ENCODE measurements around the gene SLC9A7. TPM values are rescaled to one million over a fixed set of nuclear protein-coding genes. Genes with fewer than 3 reads are reported as not detected.

Gene SLC9A7
- total and polyA plus RNA-seq, 8 donors: 0.29 to 25.6 (median 9.1) TPM

DNA sequence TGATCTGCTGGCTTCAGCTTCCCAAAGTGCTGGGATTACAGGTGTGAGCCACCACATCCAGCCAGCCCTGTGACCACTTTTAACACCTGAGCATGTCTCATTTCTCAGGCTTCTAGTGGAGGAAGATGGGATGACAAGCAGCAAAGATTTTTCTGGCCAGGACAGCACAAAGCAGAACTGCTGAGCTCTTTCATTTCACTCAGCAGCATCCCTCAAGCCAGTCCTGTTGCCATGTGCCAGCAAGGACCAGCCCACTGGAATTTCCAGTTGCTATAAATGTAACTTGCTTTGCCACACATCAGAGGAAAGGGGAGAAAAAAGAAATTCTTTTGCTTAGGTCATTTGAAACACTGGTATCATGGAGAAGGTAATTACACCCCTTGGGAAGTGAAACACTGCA lies 75.9 kb downstream of the SLC9A7 start:
- no peak overlapping the region for H3K27ac ChIP-seq
- no peaks in the 10 kb centered on the region for H3K4me1 ChIP-seq
- DNase-seq: no peak
- no peaks in the 10 kb centered on the region for H3K36me3 ChIP-seq
- intact Hi-C loops (cut with DNase I; ENCODE audit: low total_unique reads): no loop called here
- no peaks in the 10 kb centered on the region for H3K9me3 ChIP-seq
- H3K27me3 ChIP-seq: peaks cover 0 to 4% (median 0%) of the 10 kb centered on the region in 3 donors
- TF ChIP-seq POLR2A (IDR thresholded peaks at IDR 0.05): no peak
- TF ChIP-seq EP300 (IDR thresholded peaks at IDR 0.05): no peak
- TF ChIP-seq POLR2AphosphoS5 (IDR thresholded peaks at IDR 0.05): no peak
- TF ChIP-seq, protein P1, sequence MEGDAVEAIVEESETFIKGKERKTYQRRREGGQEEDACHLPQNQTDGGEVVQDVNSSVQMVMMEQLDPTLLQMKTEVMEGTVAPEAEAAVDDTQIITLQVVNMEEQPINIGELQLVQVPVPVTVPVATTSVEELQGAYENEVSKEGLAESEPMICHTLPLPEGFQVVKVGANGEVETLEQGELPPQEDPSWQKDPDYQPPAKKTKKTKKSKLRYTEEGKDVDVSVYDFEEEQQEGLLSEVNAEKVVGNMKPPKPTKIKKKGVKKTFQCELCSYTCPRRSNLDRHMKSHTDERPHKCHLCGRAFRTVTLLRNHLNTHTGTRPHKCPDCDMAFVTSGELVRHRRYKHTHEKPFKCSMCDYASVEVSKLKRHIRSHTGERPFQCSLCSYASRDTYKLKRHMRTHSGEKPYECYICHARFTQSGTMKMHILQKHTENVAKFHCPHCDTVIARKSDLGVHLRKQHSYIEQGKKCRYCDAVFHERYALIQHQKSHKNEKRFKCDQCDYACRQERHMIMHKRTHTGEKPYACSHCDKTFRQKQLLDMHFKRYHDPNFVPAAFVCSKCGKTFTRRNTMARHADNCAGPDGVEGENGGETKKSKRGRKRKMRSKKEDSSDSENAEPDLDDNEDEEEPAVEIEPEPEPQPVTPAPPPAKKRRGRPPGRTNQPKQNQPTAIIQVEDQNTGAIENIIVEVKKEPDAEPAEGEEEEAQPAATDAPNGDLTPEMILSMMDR (IDR thresholded peaks at IDR 0.05): no peak
- no peak overlapping the region for H3K4me3 ChIP-seq

DNA sequence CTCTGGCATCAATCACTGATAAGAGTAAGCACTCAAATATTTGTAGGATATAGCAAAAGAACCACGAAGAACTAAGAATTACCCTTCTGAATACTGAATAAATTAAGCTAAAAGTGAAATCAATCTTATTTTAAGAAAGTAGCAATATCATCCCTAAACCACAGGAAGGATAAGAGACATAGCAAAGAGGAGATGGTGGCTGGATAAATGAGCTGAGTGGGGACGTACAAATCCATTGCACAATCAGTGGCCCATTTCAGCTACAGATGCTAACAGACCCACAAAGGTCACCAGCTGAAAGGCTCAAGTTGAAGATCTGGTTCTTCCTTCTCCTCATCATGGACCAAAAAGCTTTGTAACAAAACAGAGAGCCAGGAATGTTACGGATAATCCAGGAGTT lies 77.1 kb downstream of the SLC9A7 start:
- Histone ChIP-seq H3K36me3 (no peaks in the 10 kb centered on the region), H3K27me3 (peaks cover 0 to 4% (median 0%) of the 10 kb centered on the region in 3 donors), H3K4me3 (no peak overlapping the region), H3K27ac (no peak overlapping the region), H3K4me1 (no peaks in the 10 kb centered on the region), H3K9me3 (no peaks in the 10 kb centered on the region)
- WGBS, 5 donors: 65 to 74% (median 72%) methylated on average over 3 of the region's 3 CpGs
- DNase-seq: no peak
- no peak for TF ChIP-seq EP300 (IDR thresholded peaks at IDR 0.05)
- TF ChIP-seq, protein P1 (IDR thresholded peaks at IDR 0.05): no peak
- TF ChIP-seq POLR2AphosphoS5 (IDR thresholded peaks at IDR 0.05): no peak
- TF ChIP-seq POLR2A (IDR thresholded peaks at IDR 0.05): no peak
- intact Hi-C loops (cut with DNase I; ENCODE audit: low total_unique reads): no loop called here

DNA sequence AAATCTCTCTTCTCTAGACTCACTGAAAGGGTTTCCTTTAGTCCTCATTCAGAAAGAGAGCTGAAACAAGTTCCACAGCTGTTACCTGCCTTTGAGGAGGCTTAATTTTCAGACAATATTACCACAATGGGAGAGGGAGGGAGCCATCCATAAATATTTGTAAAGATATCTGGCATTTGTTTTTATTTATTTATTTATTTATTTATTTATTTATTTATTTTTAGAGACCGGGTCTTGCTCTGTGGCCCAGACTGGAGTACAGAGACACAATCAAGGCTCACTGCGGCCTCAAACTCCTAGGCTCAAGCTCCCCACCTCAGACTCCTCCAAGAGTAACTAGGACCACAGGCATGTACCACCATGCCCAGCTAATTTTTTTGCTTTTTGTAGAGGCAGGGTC lies 80.7 kb downstream of the SLC9A7 start:
- no peaks in the 10 kb centered on the region for H3K4me1 ChIP-seq
- no peak for TF ChIP-seq EP300 (IDR thresholded peaks at IDR 0.05)
- TF ChIP-seq, protein P1 (IDR thresholded peaks at IDR 0.05): no peak
- TF ChIP-seq POLR2AphosphoS5 (IDR thresholded peaks at IDR 0.05): no peak
- TF ChIP-seq POLR2A (IDR thresholded peaks at IDR 0.05): no peak
- H3K4me3 ChIP-seq: no peak overlapping the region
- no peak overlapping the region for H3K27ac ChIP-seq
- no peaks in the 10 kb centered on the region for H3K9me3 ChIP-seq
- no peak for DNase-seq
- H3K36me3 ChIP-seq: no peaks in the 10 kb centered on the region
- WGBS, 5 donors: 92 to 100% (median 98%) methylated on average over 2 of the region's 2 CpGs
- H3K27me3 ChIP-seq: peaks cover 0 to 4% (median 0%) of the 10 kb centered on the region in 3 donors
- intact Hi-C loops (cut with DNase I; ENCODE audit: low total_unique reads): no loop called here

DNA sequence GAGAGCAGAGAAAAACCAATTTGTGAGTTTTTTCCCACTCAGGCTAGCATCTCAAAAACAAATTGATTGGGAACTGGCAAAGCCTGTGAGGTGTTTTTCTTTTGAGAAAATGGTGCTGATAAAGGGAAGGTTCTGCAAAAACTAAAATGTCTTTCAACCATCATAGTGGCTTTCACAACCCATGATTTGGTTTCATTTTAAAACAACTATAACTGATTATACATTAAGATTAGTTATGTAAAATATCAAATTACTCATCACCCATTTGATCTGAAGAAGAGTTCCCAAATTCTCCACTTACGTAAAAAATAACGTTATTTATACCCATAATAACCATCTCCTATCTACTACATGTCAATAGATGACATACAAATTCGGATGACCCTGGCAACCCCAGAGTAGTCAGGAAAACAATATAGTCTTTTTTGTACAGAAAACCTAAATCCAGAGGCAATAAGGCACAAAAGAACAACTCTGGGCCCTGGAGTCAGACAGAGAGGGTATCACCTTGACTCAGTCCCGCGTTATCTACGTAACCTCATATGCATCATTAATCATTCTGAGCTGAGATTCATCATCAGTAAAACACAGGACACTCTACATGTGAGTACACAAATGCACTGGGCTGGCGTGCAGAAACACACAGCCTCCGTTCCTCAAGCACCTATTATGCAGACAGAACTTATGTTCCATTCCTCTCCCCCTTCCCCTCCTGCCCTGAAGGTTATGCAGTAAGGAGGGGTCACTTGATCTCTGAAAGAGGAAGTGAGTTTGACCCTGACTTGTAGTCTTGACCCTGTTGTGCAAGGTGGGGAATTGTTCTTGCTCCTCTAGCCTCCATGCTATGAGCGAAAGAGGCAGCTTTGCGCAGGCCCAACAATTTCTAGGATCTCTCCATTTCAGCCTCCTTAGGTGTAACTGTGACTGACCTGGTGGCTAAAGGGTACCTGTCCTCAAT lies 82.2 kb downstream of the SLC9A7 start:
- Histone ChIP-seq H3K4me3 (no peak overlapping the region), H3K4me1 (no peaks in the 10 kb centered on the region), H3K36me3 (no peaks in the 10 kb centered on the region), H3K27me3 (no peaks in the 10 kb centered on the region), H3K9me3 (no peaks in the 10 kb centered on the region), H3K27ac (no peak overlapping the region)
- DNase-seq: no peak
- intact Hi-C loops (cut with DNase I; ENCODE audit: low total_unique reads): no loop called here
- TF ChIP-seq, protein P1 (IDR thresholded peaks at IDR 0.05): no peak
- TF ChIP-seq EP300 (IDR thresholded peaks at IDR 0.05) (no peak), POLR2AphosphoS5 (IDR thresholded peaks at IDR 0.05) (no peak), POLR2A (IDR thresholded peaks at IDR 0.05) (no peak)
- WGBS, 5 donors: 79 to 93% (median 88%) methylated on average over 10 of the region's 10 CpGs
